Testis (tissue), 2 donors: ENCODE measurements around the gene INTS3.

Experiments used
- POLR2A ChIP-seq: fragments of 450-650 bp; IDR thresholded peaks from one replicate; pipeline ENCODE4 v1.6.1; 2017; ENCODE audit warnings: antibody characterized with exemption, mild to moderate bottlenecking, moderate library complexity
- TF ChIP-seq, protein P1 (sequence below), 3 experiments: fragments of 450-650 bp in 2 of 3; fragments of 200-600 bp in 1 of 3; sonication (generic) in 1 of 3; IDR thresholded peaks; one replicate each; pipeline ENCODE4 v1.5.1; 2016 to 2019; ENCODE audit warnings: antibody characterized with exemption in 3 of 3, mild to moderate bottlenecking in 2 of 3, moderate library complexity in 1 of 3

DNA sequence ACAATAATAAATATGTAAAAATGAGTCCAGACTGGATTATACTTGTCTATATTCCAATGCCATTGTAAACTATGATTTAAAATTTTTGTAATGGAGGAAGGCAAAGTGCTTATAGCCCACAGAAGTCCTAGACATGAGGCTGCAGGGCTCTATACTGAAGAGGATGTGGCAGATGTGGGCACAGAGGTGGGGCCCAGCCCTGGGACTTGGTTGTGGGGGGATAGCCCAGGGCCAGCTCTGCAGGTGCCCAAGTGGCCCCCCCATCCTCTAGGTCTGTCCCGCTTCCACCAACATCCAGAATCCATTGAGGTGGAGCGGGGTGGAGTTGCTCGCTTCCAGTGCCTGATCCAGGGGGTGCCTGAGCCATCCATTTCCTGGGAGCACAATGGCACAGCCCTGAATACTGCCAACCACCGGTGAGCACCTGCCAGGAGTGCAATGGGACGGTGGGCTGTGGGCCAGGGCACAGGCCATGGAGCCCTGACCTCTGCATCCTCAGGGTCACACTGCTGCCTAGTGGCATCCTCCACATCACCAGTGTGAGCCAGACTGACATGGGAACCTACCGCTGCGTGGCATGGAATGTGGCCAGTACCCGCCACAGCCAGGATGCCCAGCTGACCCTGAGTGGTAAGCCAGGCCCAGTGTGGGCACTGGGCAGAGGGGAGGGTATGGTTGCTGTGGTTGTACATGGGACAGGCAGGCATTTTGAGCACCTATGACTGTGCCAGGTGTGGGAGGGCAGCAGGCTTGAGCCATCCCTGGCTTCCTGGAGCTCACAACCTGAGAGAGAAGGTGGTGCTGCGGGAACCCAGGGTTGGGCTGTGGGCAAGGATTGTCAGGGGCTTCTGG is 68.3 kb downstream of the INTS3 start:
- TF ChIP-seq, protein P1, sequence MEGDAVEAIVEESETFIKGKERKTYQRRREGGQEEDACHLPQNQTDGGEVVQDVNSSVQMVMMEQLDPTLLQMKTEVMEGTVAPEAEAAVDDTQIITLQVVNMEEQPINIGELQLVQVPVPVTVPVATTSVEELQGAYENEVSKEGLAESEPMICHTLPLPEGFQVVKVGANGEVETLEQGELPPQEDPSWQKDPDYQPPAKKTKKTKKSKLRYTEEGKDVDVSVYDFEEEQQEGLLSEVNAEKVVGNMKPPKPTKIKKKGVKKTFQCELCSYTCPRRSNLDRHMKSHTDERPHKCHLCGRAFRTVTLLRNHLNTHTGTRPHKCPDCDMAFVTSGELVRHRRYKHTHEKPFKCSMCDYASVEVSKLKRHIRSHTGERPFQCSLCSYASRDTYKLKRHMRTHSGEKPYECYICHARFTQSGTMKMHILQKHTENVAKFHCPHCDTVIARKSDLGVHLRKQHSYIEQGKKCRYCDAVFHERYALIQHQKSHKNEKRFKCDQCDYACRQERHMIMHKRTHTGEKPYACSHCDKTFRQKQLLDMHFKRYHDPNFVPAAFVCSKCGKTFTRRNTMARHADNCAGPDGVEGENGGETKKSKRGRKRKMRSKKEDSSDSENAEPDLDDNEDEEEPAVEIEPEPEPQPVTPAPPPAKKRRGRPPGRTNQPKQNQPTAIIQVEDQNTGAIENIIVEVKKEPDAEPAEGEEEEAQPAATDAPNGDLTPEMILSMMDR (IDR thresholded peaks at IDR 0.05): no peak
- no peak for TF ChIP-seq POLR2A
